GM23248 (cell line): ENCODE data around the gene CC2D2A.

Experiments used
- EZH2 ChIP-seq: fragments of 200-600 bp; sonication (generic); IDR thresholded peaks from 2 replicates; pipeline ENCODE4 v1.6.1; 2018; ENCODE audit warnings: antibody characterized with exemption, mild to moderate bottlenecking; ENCODE audit not compliant: insufficient read depth, poor library complexity, severe bottlenecking
- EZH2phosphoT487 ChIP-seq: fragments of 200-600 bp; sonication (generic); IDR thresholded peaks from 2 replicates; pipeline ENCODE4 v1.6.1; 2018; ENCODE audit warnings: antibody characterized with exemption, moderate library complexity, mild to moderate bottlenecking, low read depth; ENCODE audit not compliant: insufficient read depth

DNA sequence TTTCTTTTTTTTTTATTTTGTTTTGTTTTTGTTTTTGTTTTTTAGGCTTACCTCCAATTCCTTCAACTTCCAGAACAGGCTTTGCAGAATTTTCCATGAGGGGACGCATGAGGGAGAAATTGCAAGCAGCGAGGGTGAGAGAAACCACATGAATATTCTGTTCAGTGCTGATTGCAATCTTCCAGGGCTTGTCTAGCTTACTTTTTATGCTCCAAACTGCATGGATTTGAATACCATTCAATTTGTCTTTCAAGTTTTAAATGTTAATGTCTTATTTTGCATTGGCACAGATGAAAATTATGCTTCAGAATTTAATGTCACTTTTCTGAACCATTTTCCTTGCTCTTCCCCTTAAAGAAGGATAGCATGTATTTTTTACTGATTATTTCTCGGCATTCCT, 32.7 kb downstream of the CC2D2A start:
- TF ChIP-seq EZH2 (no peak), EZH2phosphoT487 (no peak)
